GM21381 (cell line): ENCODE results near the gene SAMD14.

Experiments
- ATAC-seq: cut with Tn5 transposase; IDR thresholded peaks from one replicate; pipeline ENCODE4 v1.9.1; 2021; ENCODE audit warnings: mild to moderate bottlenecking, moderate library complexity; ENCODE audit not compliant: unreplicated experiment

Gene SAMD14

GRCh38 chr17:50148226-50149090 is 18.5 kb upstream of the SAMD14 start:
- peak; percentile 29 for ATAC-seq

GRCh38 chr17:50147841-50148225 is 17.9 kb upstream of the SAMD14 start:
- no peak for ATAC-seq

- no peak for ATAC-seq
These were observed 17.1 kb upstream of the SAMD14 start for GRCh38 chr17:50146927-50147665.

- ATAC-seq = no peak
These were observed 16.4 kb upstream of the SAMD14 start for GRCh38 chr17:50146230-50146926.

GRCh38 chr17:50145532-50146229 is 15.7 kb upstream of the SAMD14 start:
- ATAC-seq = no peak

GRCh38 chr17:50144845-50145531 is 15.0 kb upstream of the SAMD14 start:
- no peak for ATAC-seq

- no peak for ATAC-seq
These were observed 14.4 kb upstream of the SAMD14 start for GRCh38 chr17:50144355-50144754.

GRCh38 chr17:50143461-50144176 is 13.7 kb upstream of the SAMD14 start:
- no peak for ATAC-seq

- ATAC-seq = no peak
These were observed 11.8 kb upstream of the SAMD14 start for GRCh38 chr17:50141745-50142110.

GRCh38 chr17:50141026-50141744 is 11.2 kb upstream of the SAMD14 start:
- no peak for ATAC-seq

- ATAC-seq = no peak
These were observed 10.3 kb upstream of the SAMD14 start for GRCh38 chr17:50139950-50140885.

- no peak for ATAC-seq
These were observed 9.3 kb upstream of the SAMD14 start for GRCh38 chr17:50139185-50139783.

- ATAC-seq = no peak
These were observed 7.1 kb upstream of the SAMD14 start for GRCh38 chr17:50137042-50137441.

- no peak for ATAC-seq
These were observed 6.2 kb upstream of the SAMD14 start for GRCh38 chr17:50136096-50136687.

GRCh38 chr17:50135316-50136095 is 5.5 kb upstream of the SAMD14 start:
- ATAC-seq = no peak
